ENCODE measurements around the gene CLEC2A. TPM values are rescaled to one million over a fixed set of nuclear protein-coding genes. Genes with fewer than 3 reads are reported as not detected.

The CLEC2A gene
- total RNA-seq, 2 experiments from 2014 or later: not detected

- POLR2A ChIA-PET: interaction anchor here (1.1 kb wide), 1 partner anchor 70 kb away, joined by 3 read pairs; no protein-coding TSS in a partner anchor
These were observed 24.4 kb downstream of the CLEC2A start for GRCh38 chr12:9907769-9908168.

GRCh38 chr12:9906873-9907272 lies 25.3 kb downstream of the CLEC2A start:
- H4K20me1 ChIP-seq (ENCODE audit: insufficient read depth, low read length): no peaks in the 10 kb centered on the region
- no peaks in the 10 kb centered on the region for H3K4me1 ChIP-seq (ENCODE audit: insufficient read depth, low read length, poor library complexity, severe bottlenecking)
- no peak overlapping the region for H3K4me3 ChIP-seq (ENCODE audit: low read depth, low read length, poor library complexity, severe bottlenecking)
- CTCF ChIA-PET (ENCODE audit: unreplicated experiment): interaction anchor here (2.0 kb wide), 1 partner anchor 12 kb away, joined by 6 read pairs; no protein-coding TSS in a partner anchor
- intact Hi-C loops (cut with micrococcal nuclease; ENCODE audit: unreplicated experiment): no loop called here
- no peaks in the 10 kb centered on the region for H3K36me3 ChIP-seq (ENCODE audit: insufficient read depth, low read length)
- POLR2A ChIA-PET: interaction anchor here (0.6 to 2.1 kb wide), 6 partner anchors 11 to 1279 kb away, joined by 3 to 12 read pairs (median 3); no protein-coding TSS in a partner anchor
- peaks cover 20% of the 10 kb centered on the region; the same call in 1 of the 2 replicates for H3K9me3 ChIP-seq (ENCODE audit: low read length)
- H3K27ac ChIP-seq (ENCODE audit: low read depth, low read length, poor library complexity, severe bottlenecking): no peak overlapping the region
- TF ChIP-seq CTCF (conservative IDR thresholded peaks at IDR 0.05; ENCODE audit: low read length) (no peak), EZH2phosphoT487 (IDR thresholded peaks at IDR 0.05; ENCODE audit: borderline replicate concordance, low read depth, low read length) (no peak)
- H2AFZ ChIP-seq (ENCODE audit: low read length): no peak overlapping the region
- no peaks in the 10 kb centered on the region for H3K9me2 ChIP-seq (ENCODE audit: insufficient read depth, low read length)
- no peak for DNase-seq (ENCODE audit: low spot score)
- no peaks in the 10 kb centered on the region for H3K79me2 ChIP-seq (ENCODE audit: insufficient read depth, low read depth, low read length)
- no TSS peak for BruUV-seq (replicated peaks)
- no peak overlapping the region for H3K4me2 ChIP-seq (ENCODE audit: low read length)

More at GRCh38 chr12:9907769-9908168, 24.4 kb downstream of the CLEC2A start:
- H3K27ac ChIP-seq (ENCODE audit: low read depth, low read length, poor library complexity, severe bottlenecking): no peak overlapping the region
- no peaks in the 10 kb centered on the region for H3K79me2 ChIP-seq (ENCODE audit: insufficient read depth, low read depth, low read length)
- no peak overlapping the region for H3K4me3 ChIP-seq (ENCODE audit: low read depth, low read length, poor library complexity, severe bottlenecking)
- no peak for DNase-seq (ENCODE audit: low spot score)
- no TSS peak for BruUV-seq (replicated peaks)
- no peaks in the 10 kb centered on the region for H3K36me3 ChIP-seq (ENCODE audit: insufficient read depth, low read length)
- no peaks in the 10 kb centered on the region for H3K9me2 ChIP-seq (ENCODE audit: insufficient read depth, low read length)
- no peaks in the 10 kb centered on the region for H4K20me1 ChIP-seq (ENCODE audit: insufficient read depth, low read length)
- no peaks in the 10 kb centered on the region for H3K4me1 ChIP-seq (ENCODE audit: insufficient read depth, low read length, poor library complexity, severe bottlenecking)
- H3K4me2 ChIP-seq (ENCODE audit: low read length): no peak overlapping the region
- TF ChIP-seq EZH2phosphoT487 (IDR thresholded peaks at IDR 0.05; ENCODE audit: borderline replicate concordance, low read depth, low read length): no peak
- TF ChIP-seq CTCF (conservative IDR thresholded peaks at IDR 0.05; ENCODE audit: low read length): no peak
- intact Hi-C loops (cut with micrococcal nuclease; ENCODE audit: unreplicated experiment): no loop called here
- CTCF ChIA-PET (ENCODE audit: unreplicated experiment): no interaction called here
- H2AFZ ChIP-seq (ENCODE audit: low read length): no peak overlapping the region
- H3K9me3 ChIP-seq (ENCODE audit: low read length): peaks cover 17% of the 10 kb centered on the region; the same call in 1 of the 2 replicates

- no peaks in the 10 kb centered on the region for H3K9me2 ChIP-seq (ENCODE audit: insufficient read depth, low read length)
- no peak overlapping the region for H3K27ac ChIP-seq (ENCODE audit: low read depth, low read length, poor library complexity, severe bottlenecking)
- H3K36me3 ChIP-seq (ENCODE audit: insufficient read depth, low read length): no peaks in the 10 kb centered on the region
- BruUV-seq (replicated peaks): no TSS peak
- DNase-seq (ENCODE audit: low spot score): no peak
- ChIA-PET CTCF (ENCODE audit: unreplicated experiment) (no interaction called here), POLR2A (interaction anchor here (0.6 to 0.8 kb wide), 2 partner anchors 13 to 190 kb away, joined by 3 to 5 read pairs; no protein-coding TSS in a partner anchor)
- intact Hi-C loops (cut with micrococcal nuclease; ENCODE audit: unreplicated experiment): no loop called here
- H3K9me3 ChIP-seq (ENCODE audit: low read length): 0 out of 2 replicates have a peak, but pooled peaks cover 6% of the 10 kb centered on the region
- H3K4me1 ChIP-seq (ENCODE audit: insufficient read depth, low read length, poor library complexity, severe bottlenecking): no peaks in the 10 kb centered on the region
- TF ChIP-seq EZH2phosphoT487 (IDR thresholded peaks at IDR 0.05; ENCODE audit: borderline replicate concordance, low read depth, low read length) (no peak), CTCF (conservative IDR thresholded peaks at IDR 0.05; ENCODE audit: low read length) (no peak)
- H3K4me2 ChIP-seq (ENCODE audit: low read length): no peak overlapping the region
- H4K20me1 ChIP-seq (ENCODE audit: insufficient read depth, low read length): no peaks in the 10 kb centered on the region
- no peak overlapping the region for H2AFZ ChIP-seq (ENCODE audit: low read length)
- no peaks in the 10 kb centered on the region for H3K79me2 ChIP-seq (ENCODE audit: insufficient read depth, low read depth, low read length)
- H3K4me3 ChIP-seq (ENCODE audit: low read depth, low read length, poor library complexity, severe bottlenecking): no peak overlapping the region
These were observed 29.5 kb downstream of the CLEC2A start for GRCh38 chr12:9902539-9903228.

Data from OCI-LY7 (cell line).